K562 (cell line): ENCODE results near the gene SMAGP.

Experiments used
- HIVEP1 ChIP-seq: fragments of 250-450 bp; sonication (Bioruptor Pico); IDR thresholded peaks from 2 replicates; pipeline ENCODE4 v1.4.0; 2020; ENCODE audit warnings: mild to moderate bottlenecking
- HNRNPUL1 ChIP-seq: fragments of 200-400 bp; formaldehyde crosslinking; IDR thresholded peaks from 2 replicates; pipeline ENCODE4 v1.6.1; 2017; ENCODE audit warnings: low read length
- ILK ChIP-seq: fragments of 450-650 bp; IDR thresholded peaks from 2 replicates; pipeline ENCODE4 v1.6.1; 2016; ENCODE audit warnings: missing genetic modification characterization, low read depth, mild to moderate bottlenecking, missing compliant biosample characterization, moderate library complexity, borderline replicate concordance
- KLF13 ChIP-seq: fragments of 450-650 bp; IDR thresholded peaks from 2 replicates; pipeline ENCODE4 v1.6.1; 2016; ENCODE audit warnings: missing genetic modification characterization, low read depth, mild to moderate bottlenecking, missing compliant biosample characterization, moderate library complexity, borderline replicate concordance
- POLR2AphosphoS5 ChIP-seq: IDR thresholded peaks from 2 replicates; pipeline ENCODE4 v1.6.1; 2011; ENCODE audit warnings: mild to moderate bottlenecking, low read depth, low read length, moderate library complexity; ENCODE audit not compliant: control insufficient read depth, insufficient read depth
- RBM39 ChIP-seq: fragments of 200-400 bp; formaldehyde crosslinking; optimal IDR thresholded peaks from 2 replicates; pipeline ENCODE3; 2018; ENCODE audit warnings: low read depth, low read length
- ZNF24 ChIP-seq: fragments of 450-650 bp; IDR thresholded peaks from 2 replicates; pipeline ENCODE4 v1.6.1; 2016
- TF ChIP-seq, protein P1 (sequence below), 3 experiments: IDR thresholded peaks in 2 of 3; conservative IDR thresholded peaks in 1 of 3; 2 replicates each; pipeline ENCODE4 v1.5.1; 2011 to 2012; ENCODE audit warnings: low read length in 3 of 3, mild to moderate bottlenecking in 3 of 3, control low read depth in 2 of 3, improper control_type of control experiment in 1 of 3, inconsistent platforms in 1 of 3, low read depth in 1 of 3, mixed read lengths in 1 of 3, moderate library complexity in 1 of 3; ENCODE audit not compliant: insufficient read depth in 2 of 3
- TF ChIP-seq, protein P2 (sequence below): sonication (generic); formaldehyde crosslinking; IDR thresholded peaks from 2 replicates; pipeline ENCODE4 v1.4.0; 2020; ENCODE audit warnings: mild to moderate bottlenecking, missing genetic modification reagents
- TF ChIP-seq, protein P3 (sequence below): fragments of 450-650 bp; IDR thresholded peaks from 2 replicates; pipeline ENCODE4 v1.6.1; 2018; ENCODE audit not compliant: partially characterized antibody

DNA sequence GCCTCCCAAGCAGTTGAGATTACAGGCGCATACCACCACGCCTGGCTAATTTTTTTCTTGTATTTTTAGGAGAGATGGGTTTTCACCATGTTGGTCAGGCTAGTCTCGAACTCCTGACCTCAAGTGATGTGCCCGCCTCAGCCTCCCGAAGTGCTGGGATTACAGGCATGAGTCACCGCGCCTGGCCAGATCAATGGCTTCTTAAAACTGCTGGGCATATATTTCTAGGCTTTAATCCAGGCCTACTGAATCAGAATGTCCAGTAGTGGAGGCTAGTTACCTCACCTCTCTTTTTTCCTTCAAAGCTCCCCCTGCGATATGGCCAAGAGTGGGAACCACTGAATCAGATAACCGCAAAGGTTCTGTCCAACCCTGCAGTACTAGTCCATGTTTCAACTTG is 69.4 kb downstream of the SMAGP start:
- TF ChIP-seq HNRNPUL1 (no peak), KLF13 (tag) (no peak), ZNF24 (no peak), ILK (tag) (no peak), RBM39 (no peak), HIVEP1 (no peak), POLR2AphosphoS5 (no peak)
- TF ChIP-seq, protein P1, sequence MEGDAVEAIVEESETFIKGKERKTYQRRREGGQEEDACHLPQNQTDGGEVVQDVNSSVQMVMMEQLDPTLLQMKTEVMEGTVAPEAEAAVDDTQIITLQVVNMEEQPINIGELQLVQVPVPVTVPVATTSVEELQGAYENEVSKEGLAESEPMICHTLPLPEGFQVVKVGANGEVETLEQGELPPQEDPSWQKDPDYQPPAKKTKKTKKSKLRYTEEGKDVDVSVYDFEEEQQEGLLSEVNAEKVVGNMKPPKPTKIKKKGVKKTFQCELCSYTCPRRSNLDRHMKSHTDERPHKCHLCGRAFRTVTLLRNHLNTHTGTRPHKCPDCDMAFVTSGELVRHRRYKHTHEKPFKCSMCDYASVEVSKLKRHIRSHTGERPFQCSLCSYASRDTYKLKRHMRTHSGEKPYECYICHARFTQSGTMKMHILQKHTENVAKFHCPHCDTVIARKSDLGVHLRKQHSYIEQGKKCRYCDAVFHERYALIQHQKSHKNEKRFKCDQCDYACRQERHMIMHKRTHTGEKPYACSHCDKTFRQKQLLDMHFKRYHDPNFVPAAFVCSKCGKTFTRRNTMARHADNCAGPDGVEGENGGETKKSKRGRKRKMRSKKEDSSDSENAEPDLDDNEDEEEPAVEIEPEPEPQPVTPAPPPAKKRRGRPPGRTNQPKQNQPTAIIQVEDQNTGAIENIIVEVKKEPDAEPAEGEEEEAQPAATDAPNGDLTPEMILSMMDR (IDR thresholded peaks at IDR 0.05 in 2 of 3, conservative IDR thresholded peaks at IDR 0.05 in 1 of 3; ENCODE audit: insufficient read depth in 2 of 3, low read depth in 1 of 3, low read length in 3 of 3): no peak
- TF ChIP-seq, protein P2, sequence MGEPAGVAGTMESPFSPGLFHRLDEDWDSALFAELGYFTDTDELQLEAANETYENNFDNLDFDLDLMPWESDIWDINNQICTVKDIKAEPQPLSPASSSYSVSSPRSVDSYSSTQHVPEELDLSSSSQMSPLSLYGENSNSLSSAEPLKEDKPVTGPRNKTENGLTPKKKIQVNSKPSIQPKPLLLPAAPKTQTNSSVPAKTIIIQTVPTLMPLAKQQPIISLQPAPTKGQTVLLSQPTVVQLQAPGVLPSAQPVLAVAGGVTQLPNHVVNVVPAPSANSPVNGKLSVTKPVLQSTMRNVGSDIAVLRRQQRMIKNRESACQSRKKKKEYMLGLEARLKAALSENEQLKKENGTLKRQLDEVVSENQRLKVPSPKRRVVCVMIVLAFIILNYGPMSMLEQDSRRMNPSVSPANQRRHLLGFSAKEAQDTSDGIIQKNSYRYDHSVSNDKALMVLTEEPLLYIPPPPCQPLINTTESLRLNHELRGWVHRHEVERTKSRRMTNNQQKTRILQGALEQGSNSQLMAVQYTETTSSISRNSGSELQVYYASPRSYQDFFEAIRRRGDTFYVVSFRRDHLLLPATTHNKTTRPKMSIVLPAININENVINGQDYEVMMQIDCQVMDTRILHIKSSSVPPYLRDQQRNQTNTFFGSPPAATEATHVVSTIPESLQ: no peak
- TF ChIP-seq, protein P3, sequence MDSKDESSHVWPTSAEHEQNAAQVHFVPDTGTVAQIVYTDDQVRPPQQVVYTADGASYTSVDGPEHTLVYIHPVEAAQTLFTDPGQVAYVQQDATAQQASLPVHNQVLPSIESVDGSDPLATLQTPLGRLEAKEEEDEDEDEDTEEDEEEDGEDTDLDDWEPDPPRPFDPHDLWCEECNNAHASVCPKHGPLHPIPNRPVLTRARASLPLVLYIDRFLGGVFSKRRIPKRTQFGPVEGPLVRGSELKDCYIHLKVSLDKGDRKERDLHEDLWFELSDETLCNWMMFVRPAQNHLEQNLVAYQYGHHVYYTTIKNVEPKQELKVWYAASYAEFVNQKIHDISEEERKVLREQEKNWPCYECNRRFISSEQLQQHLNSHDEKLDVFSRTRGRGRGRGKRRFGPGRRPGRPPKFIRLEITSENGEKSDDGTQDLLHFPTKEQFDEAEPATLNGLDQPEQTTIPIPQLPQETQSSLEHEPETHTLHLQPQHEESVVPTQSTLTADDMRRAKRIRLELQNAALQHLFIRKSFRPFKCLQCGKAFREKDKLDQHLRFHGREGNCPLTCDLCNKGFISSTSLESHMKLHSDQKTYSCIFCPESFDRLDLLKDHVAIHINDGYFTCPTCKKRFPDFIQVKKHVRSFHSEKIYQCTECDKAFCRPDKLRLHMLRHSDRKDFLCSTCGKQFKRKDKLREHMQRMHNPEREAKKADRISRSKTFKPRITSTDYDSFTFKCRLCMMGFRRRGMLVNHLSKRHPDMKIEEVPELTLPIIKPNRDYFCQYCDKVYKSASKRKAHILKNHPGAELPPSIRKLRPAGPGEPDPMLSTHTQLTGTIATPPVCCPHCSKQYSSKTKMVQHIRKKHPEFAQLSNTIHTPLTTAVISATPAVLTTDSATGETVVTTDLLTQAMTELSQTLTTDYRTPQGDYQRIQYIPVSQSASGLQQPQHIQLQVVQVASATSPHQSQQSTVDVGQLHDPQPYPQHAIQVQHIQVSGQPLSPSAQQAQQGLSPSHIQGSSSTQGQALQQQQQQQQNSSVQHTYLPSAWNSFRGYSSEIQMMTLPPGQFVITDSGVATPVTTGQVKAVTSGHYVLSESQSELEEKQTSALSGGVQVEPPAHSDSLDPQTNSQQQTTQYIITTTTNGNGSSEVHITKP: no peak
